HG03571 (cell line): ENCODE measurements around the gene NTN4.
"Not testable (repeated sequence)": the region's sequence is repeated elsewhere in the genome, so short reads cannot be mapped to it uniquely, and the experiment has no call there.

ENCODE experiments used
- ATAC-seq: cut with Tn5 transposase; IDR thresholded peaks from one replicate; pipeline ENCODE4 v1.9.1; 2021; ENCODE audit not compliant: unreplicated experiment

The NTN4 gene

GRCh38 chr12:95796982-95797289 is 6.4 kb upstream of the NTN4 start:
- no peak for ATAC-seq

- no peak for ATAC-seq
Observed at GRCh38 chr12:95796225-95796981, 5.8 kb upstream of the NTN4 start.

- no peak for ATAC-seq
Observed at GRCh38 chr12:95790917-95791849, 619 bp upstream of the NTN4 start.

- no peak for ATAC-seq
Observed at GRCh38 chr12:95789126-95790032, 1.2 kb downstream of the NTN4 start.

GRCh38 chr12:95788637-95789036 is 1.9 kb downstream of the NTN4 start:
- no peak for ATAC-seq

GRCh38 chr12:95787274-95787818 is 3.2 kb downstream of the NTN4 start:
- no peak for ATAC-seq

- ATAC-seq, result no peak
Observed at GRCh38 chr12:95784915-95785314, 5.6 kb downstream of the NTN4 start.

GRCh38 chr12:95784286-95784685 is 6.3 kb downstream of the NTN4 start:
- ATAC-seq, result no peak

GRCh38 chr12:95775466-95775865 is 15.1 kb downstream of the NTN4 start:
- not testable (repeated sequence) for ATAC-seq

GRCh38 chr12:95774311-95775045 is 16.1 kb downstream of the NTN4 start:
- ATAC-seq, result no peak

GRCh38 chr12:95773320-95773719 is 17.2 kb downstream of the NTN4 start:
- no peak for ATAC-seq

- no peak for ATAC-seq
Observed at GRCh38 chr12:95767703-95768102, 22.9 kb downstream of the NTN4 start.

GRCh38 chr12:95766356-95767019 is 24.1 kb downstream of the NTN4 start:
- ATAC-seq, result no peak

- no peak for ATAC-seq
Observed at GRCh38 chr12:95764848-95765247, 25.7 kb downstream of the NTN4 start.

- no peak for ATAC-seq
Observed at GRCh38 chr12:95763809-95764253, 26.7 kb downstream of the NTN4 start.

- no peak for ATAC-seq
Observed at GRCh38 chr12:95762123-95762785, 28.3 kb downstream of the NTN4 start.

GRCh38 chr12:95760371-95760770 is 30.2 kb downstream of the NTN4 start:
- no peak for ATAC-seq

GRCh38 chr12:95759718-95760117 is 30.8 kb downstream of the NTN4 start:
- ATAC-seq, result no peak

- ATAC-seq, result no peak
Observed at GRCh38 chr12:95759039-95759438, 31.5 kb downstream of the NTN4 start.
